HepG2 (cell line): ENCODE data around the gene ZFP62. TPM values are rescaled to one million over a fixed set of nuclear protein-coding genes. Genes with fewer than 3 reads are reported as not detected.
A peak's percentile ranks its signal among the peaks of the same experiment; 100 is the strongest.

Experiments
- ATAC-seq: fragments of 200-7000 bp; cut with Tn5 transposase; 3 replicates; pipeline ENCODE4 v1.9.1; 2020; ENCODE audit warnings: mild to moderate bottlenecking, moderate library complexity
- BruUV-seq: library from RNA; stranded (reverse); fragments of 400-500 nt; replicated peaks from 2 replicates; lab custom pipeline; 2021; lab: Mats Ljungman, UMichigan
- CTCF ChIA-PET: fragments of 300-600 bp; formaldehyde crosslinking; extraction: SDS; loops from one replicate; lab custom pipeline; 2021; ENCODE audit warnings: low total read pairs, inconsistent platforms, low intra/inter-chr PET ratio; lab: Yijun Ruan, JAX
- POLR2A ChIA-PET: fragments of 350-600 bp; sonication (Branson Sonifier 250); formaldehyde crosslinking; loops from one replicate; lab custom pipeline; 2020; ENCODE audit warnings: antibody characterized with exemption, inconsistent platforms; lab: Yijun Ruan, JAX
- DNase-seq: peaks from one replicate; pipeline ENCODE4 v3.0.0-alpha.2; 2015; ENCODE audit warnings: low spot score
- FAIRE-seq: peaks from 3 replicates; lab custom pipeline; 2011; peaks lifted over from hg19 to GRCh38; lab: Jason Lieb, UNC
- H2AFZ ChIP-seq: one replicate; pipeline ENCODE4 v1.6.1; 2011; ENCODE audit warnings: low read length, inconsistent platforms
- H3K27ac ChIP-seq: fragments of 300-600 bp; 3 replicates; pipeline ENCODE4 v1.8.0; 2011; ENCODE audit warnings: mixed run types, mild to moderate bottlenecking, mixed read lengths, low read length, inconsistent platforms; ENCODE audit not compliant: insufficient read depth; ENCODE audit errors: extremely low read length
- H3K27me3 ChIP-seq, 2 experiments: fragments of 200-600 bp in 1 of 2; 2 replicates in 1 of 2; 3 replicates in 1 of 2; pipeline versions ENCODE4 v1.6.0 to v1.8.0; 2011; ENCODE audit warnings: low read length in 2 of 2, mild to moderate bottlenecking in 2 of 2, moderate library complexity in 2 of 2, inconsistent platforms in 1 of 2; ENCODE audit not compliant: insufficient read depth in 2 of 2, control insufficient read depth in 1 of 2
- H3K36me3 ChIP-seq, 2 experiments: fragments of 200-600 bp in 1 of 2; replicated peaks in 1 of 2; 2 replicates in 1 of 2; 3 replicates in 1 of 2; pipeline versions ENCODE4 v1.5.1 to v1.8.0; 2011; ENCODE audit warnings: low read length in 2 of 2, inconsistent platforms in 1 of 2; ENCODE audit not compliant: insufficient read depth in 2 of 2, control insufficient read depth in 1 of 2
- H3K4me1 ChIP-seq: 2 replicates; pipeline ENCODE4 v1.5.1; 2012; ENCODE audit warnings: low read length, inconsistent platforms; ENCODE audit not compliant: insufficient read depth
- H3K4me2 ChIP-seq: 2 replicates; pipeline ENCODE4 v1.6.0; 2011; ENCODE audit warnings: low read depth, low read length, inconsistent platforms
- H3K4me3 ChIP-seq, 3 experiments: fragments of 200-600 bp in 1 of 3; sonication (generic), shearing (Covaris generic) in 1 of 3; replicated peaks in 1 of 3; 2 replicates each; pipeline ENCODE4 v1.5.1; 2011 to 2016; ENCODE audit warnings: low read length in 3 of 3, inconsistent platforms in 2 of 3, low read depth in 2 of 3, mild to moderate bottlenecking in 2 of 3, control low read depth in 1 of 3, mixed read lengths in 1 of 3; ENCODE audit not compliant: insufficient read depth in 1 of 3
- H3K79me2 ChIP-seq: one replicate; pipeline ENCODE4 v1.6.1; 2011; ENCODE audit warnings: low read length, inconsistent platforms; ENCODE audit not compliant: insufficient read depth
- H3K9ac ChIP-seq: 2 replicates; pipeline ENCODE4 v1.6.0; 2011; ENCODE audit warnings: mild to moderate bottlenecking, low read depth, low read length, inconsistent platforms; ENCODE audit not compliant: insufficient read depth
- H3K9me3 ChIP-seq: 2 replicates; pipeline ENCODE4 v1.5.1; 2012; ENCODE audit warnings: mild to moderate bottlenecking, low read length
- H4K20me1 ChIP-seq: 2 replicates; pipeline ENCODE4 v1.6.0; 2011; ENCODE audit warnings: inconsistent platforms, mild to moderate bottlenecking, low read length, moderate library complexity; ENCODE audit not compliant: insufficient read depth
- CCDC6 ChIP-seq: sonication (generic); formaldehyde crosslinking; IDR thresholded peaks from 2 replicates; pipeline ENCODE4 v1.8.1; 2022; ENCODE audit warnings: mild to moderate bottlenecking, missing genetic modification reagents, moderate library complexity
- CEBPB ChIP-seq: IDR thresholded peaks from 2 replicates; pipeline ENCODE4 v1.6.1; 2011; ENCODE audit warnings: low read depth, low read length, improper control_type of control experiment, borderline replicate concordance
- RBM22 ChIP-seq: fragments of 200-400 bp; formaldehyde crosslinking; optimal IDR thresholded peaks from 2 replicates; pipeline ENCODE3; 2017; ENCODE audit warnings: mild to moderate bottlenecking, low read length, moderate library complexity
- SOX6 ChIP-seq, 2 experiments: fragments of 450-650 bp in 1 of 2; sonication (generic) in 1 of 2; formaldehyde crosslinking in 1 of 2; IDR thresholded peaks; 2 replicates each; pipeline versions ENCODE4 v1.4.0 to v1.6.1; 2017 to 2020; ENCODE audit warnings: antibody characterized with exemption in 1 of 2, mild to moderate bottlenecking in 1 of 2, missing genetic modification reagents in 1 of 2
- SP4 ChIP-seq: sonication (generic); formaldehyde crosslinking; IDR thresholded peaks from 2 replicates; pipeline ENCODE4 v1.8.1; 2023; ENCODE audit warnings: mild to moderate bottlenecking, missing genetic modification reagents
- TFDP1 ChIP-seq: IDR thresholded peaks from 2 replicates; pipeline ENCODE4 v1.6.1; 2016; ENCODE audit warnings: missing compliant biosample characterization, missing genetic modification reagents, borderline replicate concordance
- TP53 ChIP-seq: sonication (generic); formaldehyde crosslinking; conservative IDR thresholded peaks from 2 replicates; pipeline ENCODE4 v1.4.0; 2020; ENCODE audit warnings: missing genetic modification reagents
- ZNF317 ChIP-seq: sonication (generic); formaldehyde crosslinking; IDR thresholded peaks from 2 replicates; pipeline ENCODE4 v1.5.0; 2020; ENCODE audit warnings: mild to moderate bottlenecking, missing genetic modification reagents
- ZNF615 ChIP-seq: sonication (generic); formaldehyde crosslinking; IDR thresholded peaks from 2 replicates; pipeline ENCODE4 v1.5.0; 2020; ENCODE audit warnings: mild to moderate bottlenecking, missing genetic modification reagents, borderline replicate concordance
- WGBS: methylation state at CpG from one replicate; pipeline ENCODE4 v1.1.6; 2017; ENCODE audit warnings: low lambda C conversion rate; 5-methylcytosine and 5-hydroxymethylcytosine counted together
- in situ Hi-C: cut with HindIII; loops from 2 replicates; pipeline ENCODE4 v1.10.0; 2017; ENCODE audit warnings: low pct_unique_long_range_greater_than_20kb; ENCODE audit not compliant: extremely low pct_ligation_motif_present
- intact Hi-C: fragments of 100-400 bp; cut with micrococcal nuclease; formaldehyde crosslinking; loops from one replicate; pipeline ENCODE4 v1.10.0; 2022; ENCODE audit not compliant: unreplicated experiment
- polyA plus RNA-seq, 8 experiments: library from polyadenylated mRNA; depleted of rRNA in 3 of 8; stranded (reverse) in 7 of 8; unstranded in 1 of 8; fragments of >200 nt; fragmentation: Illumina TruSeq in 4 of 8; extraction: Trizol in 4 of 8; gene quantifications; 2 replicates each; pipeline versions ENCODE4 v1.2.1 to v1.2.3, GENCODE V29; 2011 to 2016; ENCODE audit warnings: low read depth in 4 of 8, missing spikeins in 1 of 8, mixed read lengths in 1 of 8; ENCODE audit not compliant: insufficient read depth in 1 of 8
- total RNA-seq, 5 experiments: library from RNA; depleted of rRNA; stranded (reverse); fragments of >200 nt; fragmentation: Illumina TruSeq; extraction: Trizol; gene quantifications; 2 replicates each; pipeline ENCODE4 v1.2.3, GENCODE V29; 2016; ENCODE audit warnings: low read depth in 1 of 5

ZFP62 gene
- total and polyA plus RNA-seq, 2 of the 13 experiments (the other 11 are each of a cell fraction or from before 2014, with no cell fraction given): 8.2 to 19.4 TPM

- TF ChIP-seq TP53 (CRISPR knock-in tag) (no peak), ZNF615 (no peak), CCDC6 (CRISPR knock-in tag) (no peak), SP4 (no peak), SOX6 (IDR thresholded peaks at IDR 0.05) (no peak), SOX6 (CRISPR knock-in tag; IDR thresholded peaks at IDR 0.05) (no peak), ZNF317 (CRISPR knock-in tag) (no peak), TFDP1 (CRISPR knock-in tag) (no peak)
- TF ChIP-seq, all 625 proteins: peak for 0
Measured at GRCh38 chr5:180848878-180849277, 12.2 kb downstream of the ZFP62 start (continued).

- Histone ChIP-seq H4K20me1 (no peaks in the 10 kb centered on the region), H3K4me1 (no peaks in the 10 kb centered on the region), H3K4me2 (no peak overlapping the region), H3K79me2 (no peaks in the 10 kb centered on the region), H3K36me3 (peaks cover 4 to 23% of the 10 kb centered on the region in 2 experiments)
- ATAC-seq: no peak
- intact Hi-C loops: no loop called here
- POLR2A ChIA-PET: no interaction called here
- FAIRE-seq: no peak
- TF ChIP-seq CEBPB: peak; percentile 78
- no peak for TF ChIP-seq RBM22
- TF ChIP-seq, all 625 proteins: peak for 1
- WGBS: 96% methylated on average over 1 of the region's 1 CpG
- in situ Hi-C loops: no loop called here
- Histone ChIP-seq H3K9ac (no peak overlapping the region), H3K27ac (no peak overlapping the region), H3K9me3 (no peaks in the 10 kb centered on the region), H2AFZ (no peak overlapping the region), H3K4me3 (no peak overlapping the region), H3K27me3 (no peaks in the 10 kb centered on the region)
- no peak for DNase-seq
- CTCF ChIA-PET: no interaction called here
- BruUV-seq: no TSS peak
Measured at GRCh38 chr5:180848265-180848664, 12.8 kb downstream of the ZFP62 start.
